A549 treated with DMSO at 1 μM for 4 hours (cell line): Measurements from ENCODE around the gene GOLGA6L6. TPM values are rescaled to one million over a fixed set of nuclear protein-coding genes. Genes with fewer than 3 reads are reported as not detected.

ENCODE experiments used
- total RNA-seq: library from RNA; stranded (reverse); fragments of 200-300 nt; extraction: Qiagen RNA extraction; gene quantifications from 5 replicates; pipeline ENCODE4 v1.2.3, GENCODE V29; 2022; ENCODE audit warnings: low read depth

Gene GOLGA6L6
- not detected in 5 replicates for total RNA-seq

GRCh38 chr15:20541700-20542099 is at the start of gene GOLGA6L6:
GOLGA6L6 (minus strand) TSS chr15:20541800; CDS start chr15:20541709, 91 bp downstream.

